ENCODE results near the gene PLEKHG4B.

PLEKHG4B gene

GRCh38 chr5:102411-103043, 10.6 kb downstream of the PLEKHG4B start:
- TF ChIP-seq YY1 (IDR thresholded peaks at IDR 0.05; ENCODE audit: low read depth) (no peak), CEBPB (IDR thresholded peaks at IDR 0.05) (no peak), TAF1 (IDR thresholded peaks at IDR 0.05; ENCODE audit: low read depth) (no peak), NFIC (IDR thresholded peaks at IDR 0.05) (no peak), TEAD4 (IDR thresholded peaks at IDR 0.05) (no peak), TCF12 (IDR thresholded peaks at IDR 0.05; ENCODE audit: low read depth) (no peak), REST (IDR thresholded peaks at IDR 0.05; ENCODE audit: low read depth) (no peak), USF1 (IDR thresholded peaks at IDR 0.05) (no peak), ZBTB7A (IDR thresholded peaks at IDR 0.05; ENCODE audit: low read depth) (no peak), RAD21 (IDR thresholded peaks at IDR 0.05; ENCODE audit: low read depth) (no peak), EGR1 (IDR thresholded peaks at IDR 0.05) (no peak), EP300 (IDR thresholded peaks at IDR 0.05; ENCODE audit: borderline replicate concordance) (no peak), CREB1 (IDR thresholded peaks at IDR 0.05; ENCODE audit: low read depth) (no peak), FOXM1 (IDR thresholded peaks at IDR 0.05; ENCODE audit: borderline replicate concordance, low read depth) (no peak), MAX (IDR thresholded peaks at IDR 0.05) (no peak)

- TF ChIP-seq TAF1 (IDR thresholded peaks at IDR 0.05; ENCODE audit: low read depth), result no peak
- no peak for TF ChIP-seq YY1 (IDR thresholded peaks at IDR 0.05; ENCODE audit: low read depth)
- no peak for TF ChIP-seq USF1 (IDR thresholded peaks at IDR 0.05)
- TF ChIP-seq TEAD4 (IDR thresholded peaks at IDR 0.05), result no peak
- no peak for TF ChIP-seq MAX (IDR thresholded peaks at IDR 0.05)
- no peak for TF ChIP-seq EGR1 (IDR thresholded peaks at IDR 0.05)
- no peak for TF ChIP-seq NFIC (IDR thresholded peaks at IDR 0.05)
- no peak for TF ChIP-seq EP300 (IDR thresholded peaks at IDR 0.05; ENCODE audit: borderline replicate concordance)
Observed at GRCh38 chr5:104778-105296, 12.9 kb downstream of the PLEKHG4B start.

GRCh38 chr5:105504-106070, 13.6 kb downstream of the PLEKHG4B start:
- TF ChIP-seq NFIC (IDR thresholded peaks at IDR 0.05) (no peak), EGR1 (IDR thresholded peaks at IDR 0.05) (no peak), CEBPB (IDR thresholded peaks at IDR 0.05) (no peak), YY1 (IDR thresholded peaks at IDR 0.05; ENCODE audit: low read depth) (no peak), TEAD4 (IDR thresholded peaks at IDR 0.05) (no peak), TAF1 (IDR thresholded peaks at IDR 0.05; ENCODE audit: low read depth) (no peak), RAD21 (IDR thresholded peaks at IDR 0.05; ENCODE audit: low read depth) (no peak), TCF12 (IDR thresholded peaks at IDR 0.05; ENCODE audit: low read depth) (no peak)

- TF ChIP-seq MAX (IDR thresholded peaks at IDR 0.05), result peak; percentile 88
- no peak for TF ChIP-seq EGR1 (IDR thresholded peaks at IDR 0.05)
- TF ChIP-seq ZBTB7A (IDR thresholded peaks at IDR 0.05; ENCODE audit: low read depth), result peak; percentile 36; the same call in 1 of the 2 replicates
Observed at GRCh38 chr5:106587-106986, 14.6 kb downstream of the PLEKHG4B start.

GRCh38 chr5:107526-107925, 15.6 kb downstream of the PLEKHG4B start:
- no peak for TF ChIP-seq NFIC (IDR thresholded peaks at IDR 0.05)
- no peak for TF ChIP-seq EP300 (IDR thresholded peaks at IDR 0.05; ENCODE audit: borderline replicate concordance)
- TF ChIP-seq TAF1 (IDR thresholded peaks at IDR 0.05; ENCODE audit: low read depth), result no peak
- TF ChIP-seq FOXM1 (IDR thresholded peaks at IDR 0.05; ENCODE audit: borderline replicate concordance, low read depth), result no peak

GRCh38 chr5:109826-110225, 17.9 kb downstream of the PLEKHG4B start:
- no peak for TF ChIP-seq YY1 (IDR thresholded peaks at IDR 0.05; ENCODE audit: low read depth)

GRCh38 chr5:110270-110888, 18.4 kb downstream of the PLEKHG4B start:
- no peak for TF ChIP-seq MAX (IDR thresholded peaks at IDR 0.05)
- no peak for TF ChIP-seq RAD21 (IDR thresholded peaks at IDR 0.05; ENCODE audit: low read depth)
- no peak for TF ChIP-seq YY1 (IDR thresholded peaks at IDR 0.05; ENCODE audit: low read depth)
- no peak for TF ChIP-seq EP300 (IDR thresholded peaks at IDR 0.05; ENCODE audit: borderline replicate concordance)
- no peak for TF ChIP-seq TCF12 (IDR thresholded peaks at IDR 0.05; ENCODE audit: low read depth)
- no peak for TF ChIP-seq NFIC (IDR thresholded peaks at IDR 0.05)

Data from Ishikawa (cell line).